HL-60/S4 treated with retinoic acid at 250 ng/mL for 4 days and 3 days (cell line): Measurements from ENCODE around the gene USP6.
"Not testable (repeated sequence)": the region's sequence is repeated elsewhere in the genome, so short reads cannot be mapped to it uniquely, and the experiment has no call there.

Experiments used
- in situ Hi-C: fragments of 300-500 bp; cut with MboI; formaldehyde crosslinking; loops from 2 replicates; pipeline ENCODE4 v1.7.0; 2022; ENCODE audit warnings: low sequenced_read_pairs

USP6 gene

DNA sequence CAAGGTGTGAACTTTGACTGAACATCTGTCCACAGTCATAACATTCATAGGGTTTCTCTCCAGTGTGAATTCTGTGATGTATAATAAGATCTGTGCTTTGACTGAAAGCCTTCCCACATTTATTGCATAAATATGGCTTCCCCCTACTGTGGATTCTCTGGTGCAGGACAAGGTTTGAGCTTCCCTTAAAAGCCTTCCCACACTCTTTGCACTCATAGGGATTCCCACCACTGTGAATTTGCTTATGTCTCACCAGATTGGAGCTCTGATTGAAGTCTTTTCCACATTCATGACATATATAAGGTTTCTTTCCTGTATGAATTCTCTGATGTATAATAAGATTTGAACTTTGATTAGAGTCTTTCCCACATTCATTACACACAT, 67.6 kb downstream of the USP6 start:
- in situ Hi-C loops, result no loop called here

DNA sequence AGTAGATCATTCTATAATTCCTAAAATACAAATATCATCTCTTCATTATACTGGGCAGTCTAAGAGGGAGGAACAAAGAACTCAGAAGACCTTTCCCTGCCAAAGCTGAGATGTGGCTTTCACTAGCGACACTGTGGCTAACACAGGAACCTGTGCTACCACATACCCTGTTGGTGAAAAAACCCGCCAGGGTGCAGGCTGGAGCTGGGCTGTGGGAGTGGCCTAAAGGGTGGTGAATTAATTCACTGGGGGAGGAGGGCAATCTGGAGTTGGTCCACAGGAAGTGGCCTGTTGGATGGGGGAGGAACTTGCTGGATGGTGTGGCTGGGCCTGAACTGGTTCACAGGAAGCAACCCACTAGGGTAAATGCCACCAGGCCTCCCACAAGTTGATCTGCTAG, 68.5 kb downstream of the USP6 start:
- in situ Hi-C loops, result no loop called here

DNA sequence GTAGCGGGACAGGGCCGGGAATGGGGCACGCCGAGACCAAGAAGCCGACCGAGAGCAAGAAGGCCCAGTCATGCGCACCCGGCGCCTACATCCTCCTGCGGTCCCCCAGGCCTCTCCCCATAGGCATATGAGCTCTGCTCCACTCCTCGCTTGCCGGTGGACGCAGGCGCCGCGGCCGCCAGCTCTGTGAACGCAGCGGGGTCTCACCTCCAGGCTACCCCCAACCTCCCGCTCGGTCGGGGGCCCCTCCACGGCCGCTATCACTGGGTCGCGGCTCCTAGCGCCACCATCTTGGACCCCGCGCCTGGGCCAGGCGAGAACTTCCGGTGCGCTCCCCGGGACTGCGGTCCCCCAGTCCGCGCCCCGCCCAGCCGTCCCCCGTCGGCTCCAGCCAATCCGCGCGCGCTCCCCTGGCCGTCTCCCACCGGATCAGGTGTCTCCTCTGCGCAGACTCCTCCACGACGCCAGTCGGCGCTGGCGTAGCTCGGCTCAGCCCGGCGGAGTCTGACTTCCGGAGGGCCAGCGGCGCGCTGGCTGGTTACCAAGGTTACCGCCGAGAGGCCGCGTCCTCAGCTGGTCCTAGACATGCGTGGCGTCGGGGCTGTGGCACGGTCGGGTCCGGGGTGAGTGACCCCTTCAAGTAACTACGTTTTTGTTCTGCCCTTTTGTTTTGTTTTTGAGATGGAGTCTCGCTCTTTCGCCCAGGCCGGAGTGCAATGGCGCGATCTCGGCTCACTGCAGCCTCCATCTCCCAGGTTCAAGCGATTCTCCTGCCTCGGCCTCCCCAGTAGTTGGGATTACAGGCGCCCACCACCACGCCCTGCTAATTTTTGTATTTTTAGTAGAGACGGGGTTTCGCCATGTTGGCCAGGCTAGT, 75.9 kb downstream of the USP6 start, which contains the start of gene ZNF594:
Gene ZNF594 (minus strand): TSS at position 328 of the 877 bp plus-strand sequence. CDS start 7,612 bp downstream, outside the sequence.
- in situ Hi-C loops, result no loop called here

- in situ Hi-C loops, result no loop called here
These were observed 78.5 kb downstream of the USP6 start for GRCh38 chr17:5194346-5194745.

DNA sequence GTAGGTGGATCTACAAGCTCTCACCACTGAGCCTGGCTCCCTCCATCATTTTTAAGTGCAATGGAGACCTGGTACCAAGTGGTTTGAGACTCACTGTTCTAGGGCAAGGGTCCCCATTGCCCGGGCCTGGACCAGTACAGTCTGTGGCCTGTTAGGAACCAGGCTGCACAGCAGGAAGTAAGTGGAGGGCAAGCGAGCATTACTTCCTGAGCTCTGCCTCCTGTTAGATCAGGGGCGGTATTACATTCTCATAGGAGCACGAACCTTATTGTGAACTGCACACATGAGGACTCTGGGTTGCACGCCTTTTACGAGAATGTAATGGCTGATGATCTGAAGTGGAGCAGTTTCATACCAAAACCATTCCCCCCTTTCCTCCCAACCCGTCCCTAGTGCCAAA, 82.6 kb downstream of the USP6 start:
- in situ Hi-C loops, result no loop called here

DNA sequence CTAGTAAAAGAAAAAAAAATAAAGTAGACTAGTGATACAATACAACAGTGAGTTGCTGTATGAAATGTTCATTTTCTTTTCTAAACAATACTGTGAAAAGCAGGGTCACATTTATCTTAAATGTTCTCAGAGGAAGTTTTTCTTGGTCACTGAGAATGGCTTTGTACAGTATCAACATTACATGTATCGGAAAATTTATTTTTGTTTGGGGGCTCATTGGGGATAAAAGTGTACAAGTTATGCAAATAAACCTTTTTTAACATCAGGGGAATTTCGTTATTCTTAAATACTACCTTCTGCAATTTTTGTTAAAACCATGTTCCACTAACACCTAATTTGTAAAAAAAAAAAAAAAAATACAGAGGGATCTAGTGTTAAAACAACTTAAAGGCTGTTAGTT, 84.5 kb downstream of the USP6 start:
- in situ Hi-C loops, result no loop called here

DNA sequence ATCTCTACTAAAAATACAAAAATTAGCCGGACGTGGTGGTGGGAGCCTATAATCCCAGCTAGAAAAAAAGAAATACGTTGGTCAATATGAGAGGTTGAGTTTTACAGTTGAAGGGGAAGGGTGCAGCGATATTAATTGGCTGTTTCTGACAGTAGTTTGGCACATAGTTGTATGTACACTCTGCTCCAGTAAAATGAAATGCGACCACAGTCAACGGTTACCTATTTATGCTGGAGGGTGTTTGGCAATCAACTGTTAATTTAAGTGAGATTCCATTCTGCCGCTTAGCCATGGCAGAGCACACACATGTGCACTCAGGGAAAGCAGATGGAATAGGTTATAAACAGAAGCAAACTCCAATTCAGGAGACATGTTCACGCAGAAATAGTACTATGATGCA, 85.2 kb downstream of the USP6 start:
- in situ Hi-C loops, result no loop called here

DNA sequence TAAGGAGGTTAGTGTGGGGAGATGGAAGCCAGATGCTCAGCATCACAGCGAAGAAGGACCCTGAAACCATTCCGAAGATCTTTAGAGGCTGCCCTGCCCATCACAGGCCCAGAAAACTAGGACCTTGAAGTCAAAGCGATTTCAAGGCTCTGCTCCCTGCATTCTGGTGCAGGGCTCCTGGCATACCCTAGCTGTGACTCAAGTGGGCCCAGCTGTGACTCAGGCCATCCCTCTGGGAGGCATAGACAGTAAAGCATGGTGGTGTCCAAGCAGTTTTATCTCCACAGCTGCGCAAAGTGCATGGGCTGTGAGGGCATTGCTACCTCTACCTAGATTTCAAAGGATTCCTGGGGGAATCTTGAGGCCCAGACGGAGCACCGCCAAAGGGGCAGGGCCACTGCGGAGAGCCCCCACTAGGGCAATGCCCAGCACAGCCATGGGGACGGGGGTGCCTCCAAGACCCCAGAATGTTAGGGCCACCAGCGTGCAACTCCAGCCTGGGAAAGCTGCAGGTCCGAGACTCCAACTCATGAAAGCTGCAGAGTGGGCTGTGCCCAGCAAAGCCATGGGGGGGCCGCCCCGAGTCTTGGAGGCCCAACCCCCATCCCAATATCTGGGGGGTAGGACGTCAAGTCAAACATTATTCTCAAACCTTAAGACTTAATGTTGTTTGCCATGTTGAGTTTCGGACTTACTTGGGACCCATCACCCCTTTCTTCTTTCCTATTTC, 87.5 kb downstream of the USP6 start:
- in situ Hi-C loops, result no loop called here

DNA sequence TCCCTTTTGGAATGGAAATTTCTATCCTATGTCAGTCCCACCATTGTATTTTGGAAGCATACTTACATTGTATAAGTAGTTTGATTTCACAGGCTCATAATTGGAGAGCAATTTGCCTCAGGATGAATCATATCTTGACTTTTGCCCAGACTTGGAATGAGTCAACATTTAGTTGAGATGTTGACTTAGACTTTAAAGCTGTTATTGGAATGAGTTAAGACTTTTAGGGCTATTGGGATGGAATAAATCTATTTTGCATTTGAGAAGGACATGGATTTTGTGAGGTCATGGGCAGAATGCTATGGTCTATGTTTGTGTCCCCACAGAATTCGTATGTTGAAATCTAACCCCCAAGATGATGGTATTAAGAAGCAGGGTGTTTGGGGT, 88.1 kb downstream of the USP6 start:
- in situ Hi-C loops, result no loop called here

GRCh38 chr17:5209396-5209795, 93.6 kb downstream of the USP6 start:
- in situ Hi-C loops, result no loop called here

DNA sequence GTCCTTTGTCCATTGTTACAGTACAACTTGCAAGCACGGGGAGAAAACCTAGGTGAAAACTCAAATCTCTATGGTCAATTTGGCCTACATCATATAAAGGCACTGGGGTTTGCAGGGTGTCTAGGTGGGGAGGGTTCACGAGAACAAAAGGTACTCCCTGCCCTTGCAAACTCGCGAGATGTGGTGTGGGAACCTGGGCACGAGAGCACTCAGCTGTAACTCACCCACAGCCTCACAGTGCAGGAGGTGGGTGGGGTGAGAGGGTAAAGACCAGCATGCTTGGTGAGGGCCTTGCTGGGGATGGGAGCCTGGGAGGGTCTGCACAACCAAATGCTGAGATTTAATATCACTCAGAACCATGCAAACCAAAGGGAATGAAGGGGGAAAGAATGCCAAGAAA, 94.3 kb downstream of the USP6 start:
- in situ Hi-C loops, result no loop called here

DNA sequence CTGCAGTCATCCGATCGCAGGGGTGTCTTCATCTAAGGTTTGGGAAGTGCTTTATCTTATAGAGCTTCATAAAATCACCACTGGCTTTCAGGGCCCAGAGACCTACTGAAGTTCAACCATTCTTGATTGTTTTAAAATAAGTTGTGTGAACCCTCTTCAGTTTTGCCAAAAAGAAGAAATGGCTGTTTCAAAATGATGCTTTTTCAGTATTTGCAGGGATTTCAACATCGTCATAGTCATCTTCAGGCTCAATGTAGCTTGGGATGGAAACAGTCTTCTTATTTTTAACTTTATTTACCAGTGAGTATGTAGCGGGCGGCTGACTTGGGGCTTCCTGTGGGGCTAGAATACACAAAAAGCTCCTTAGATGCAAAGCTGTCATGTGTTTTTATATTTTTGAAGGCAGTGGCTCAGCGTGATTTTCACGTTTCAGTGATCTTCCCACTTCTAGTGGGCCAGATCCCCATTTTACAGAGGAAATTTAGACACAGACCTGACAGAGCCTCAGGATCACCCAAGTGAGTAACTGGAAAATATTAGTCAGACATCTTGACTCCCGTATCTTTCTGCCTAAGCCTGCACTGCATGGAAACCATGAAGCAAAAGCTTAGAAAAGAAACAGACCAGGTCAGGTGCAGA, 94.9 kb downstream of the USP6 start:
- in situ Hi-C loops, result no loop called here

DNA sequence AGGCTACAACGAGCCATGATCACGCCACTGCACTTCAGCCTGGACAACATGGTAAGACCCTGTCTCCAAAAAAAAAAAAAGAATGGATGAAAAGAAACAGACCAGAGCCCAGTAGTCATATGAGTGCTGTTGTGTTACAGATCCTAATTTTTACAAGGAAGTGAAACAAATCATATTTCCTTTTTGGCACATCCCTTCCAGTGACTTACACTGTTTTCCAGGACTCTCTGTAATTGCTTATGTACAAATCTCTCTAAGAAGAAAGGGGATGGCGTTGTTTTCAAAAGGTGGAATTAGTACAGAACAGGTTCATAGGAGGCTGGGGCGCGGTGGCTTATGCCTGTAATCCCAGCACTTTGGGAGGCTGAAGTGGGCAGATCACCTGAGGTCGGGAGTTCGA, 95.6 kb downstream of the USP6 start:
- in situ Hi-C loops, result no loop called here

DNA sequence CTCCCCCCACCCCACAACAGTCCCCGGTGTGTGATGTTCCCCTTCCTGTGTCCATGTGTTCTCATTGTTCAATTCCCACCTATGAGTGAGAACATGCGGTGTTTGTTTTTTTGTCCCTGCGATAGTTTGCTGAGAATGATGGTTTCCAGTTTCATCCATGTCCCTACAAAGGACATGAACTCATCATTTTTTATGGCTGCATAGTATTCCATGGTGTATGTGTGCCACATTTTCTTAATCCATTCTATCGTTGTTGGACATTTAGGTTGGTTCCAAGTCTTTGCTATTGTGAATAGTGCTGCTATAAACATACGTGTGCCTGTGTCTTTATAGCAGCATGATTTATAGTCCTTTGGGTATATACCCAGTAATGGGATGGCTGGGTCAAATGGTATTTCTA, 101.7 kb downstream of the USP6 start:
- in situ Hi-C loops, result not testable (repeated sequence)

DNA sequence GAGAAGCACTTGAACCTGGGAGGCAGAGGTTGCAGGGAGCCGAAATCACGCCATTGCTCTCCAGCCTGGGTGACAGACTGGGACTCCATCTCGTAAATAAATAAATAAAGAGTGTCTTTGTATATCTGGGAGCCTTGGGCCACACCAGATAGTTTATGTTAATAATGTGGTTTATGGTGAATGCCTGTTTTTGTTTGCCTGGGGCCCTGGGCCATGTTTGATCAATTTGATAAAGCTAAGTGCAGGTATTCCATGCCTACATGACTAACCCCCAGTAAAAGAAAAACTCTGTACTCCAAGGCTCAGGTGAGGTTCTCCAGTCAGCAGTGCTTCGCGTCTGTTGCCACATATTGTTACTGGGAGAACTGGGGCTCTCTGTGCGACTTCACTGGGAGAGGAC, 103.7 kb downstream of the USP6 start:
- in situ Hi-C loops, result no loop called here

DNA sequence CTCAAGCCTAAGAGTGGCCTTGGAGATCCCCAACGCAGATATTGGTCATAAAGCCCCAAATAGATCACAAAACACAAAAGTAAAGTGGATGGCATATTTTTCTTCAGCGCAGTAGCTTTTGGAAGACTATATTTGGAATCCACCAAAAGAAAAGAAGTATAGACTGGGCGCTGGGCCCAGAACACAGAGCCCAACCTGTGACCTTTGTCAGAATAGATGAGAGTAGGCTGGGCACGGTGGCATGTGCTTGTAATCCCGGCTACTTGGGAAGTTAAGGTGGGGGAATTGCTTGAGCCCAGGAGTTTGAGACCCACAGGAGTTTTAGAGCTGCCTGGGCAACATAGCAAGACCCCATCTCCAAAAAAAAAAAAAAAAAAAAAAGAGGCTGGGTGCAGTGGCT, 104.2 kb downstream of the USP6 start:
- in situ Hi-C loops, result no loop called here

DNA sequence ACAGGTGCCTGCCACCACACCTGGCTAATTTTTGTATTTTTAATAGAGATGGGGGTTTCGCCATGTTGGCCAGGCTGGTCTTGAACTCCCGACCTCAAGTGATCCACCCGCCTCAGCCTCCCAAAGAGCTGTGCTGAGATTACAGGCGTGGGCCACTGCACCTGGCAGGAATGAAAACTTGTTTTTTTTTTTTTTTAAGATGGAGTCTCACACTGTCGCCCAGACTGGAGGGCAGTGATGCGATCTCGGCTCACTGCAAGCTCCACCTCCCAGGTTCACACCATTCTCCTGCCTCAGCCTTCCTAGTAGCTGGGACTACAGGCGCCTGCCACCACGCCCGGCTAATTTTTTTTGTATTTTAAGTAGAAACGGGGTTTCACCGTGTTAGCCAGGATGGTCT, 106.1 kb downstream of the USP6 start:
- in situ Hi-C loops, result not testable (repeated sequence)
